HG03378 (cell line): Measurements from ENCODE around the gene LRP5.
"Not testable (repeated sequence)": the region's sequence is repeated elsewhere in the genome, so short reads cannot be mapped to it uniquely, and the experiment has no call there.

Experiments used
- ATAC-seq: cut with Tn5 transposase; IDR thresholded peaks from one replicate; pipeline ENCODE4 v1.9.1; 2021; ENCODE audit warnings: mild to moderate bottlenecking, moderate library complexity; ENCODE audit not compliant: unreplicated experiment

LRP5 gene

DNA sequence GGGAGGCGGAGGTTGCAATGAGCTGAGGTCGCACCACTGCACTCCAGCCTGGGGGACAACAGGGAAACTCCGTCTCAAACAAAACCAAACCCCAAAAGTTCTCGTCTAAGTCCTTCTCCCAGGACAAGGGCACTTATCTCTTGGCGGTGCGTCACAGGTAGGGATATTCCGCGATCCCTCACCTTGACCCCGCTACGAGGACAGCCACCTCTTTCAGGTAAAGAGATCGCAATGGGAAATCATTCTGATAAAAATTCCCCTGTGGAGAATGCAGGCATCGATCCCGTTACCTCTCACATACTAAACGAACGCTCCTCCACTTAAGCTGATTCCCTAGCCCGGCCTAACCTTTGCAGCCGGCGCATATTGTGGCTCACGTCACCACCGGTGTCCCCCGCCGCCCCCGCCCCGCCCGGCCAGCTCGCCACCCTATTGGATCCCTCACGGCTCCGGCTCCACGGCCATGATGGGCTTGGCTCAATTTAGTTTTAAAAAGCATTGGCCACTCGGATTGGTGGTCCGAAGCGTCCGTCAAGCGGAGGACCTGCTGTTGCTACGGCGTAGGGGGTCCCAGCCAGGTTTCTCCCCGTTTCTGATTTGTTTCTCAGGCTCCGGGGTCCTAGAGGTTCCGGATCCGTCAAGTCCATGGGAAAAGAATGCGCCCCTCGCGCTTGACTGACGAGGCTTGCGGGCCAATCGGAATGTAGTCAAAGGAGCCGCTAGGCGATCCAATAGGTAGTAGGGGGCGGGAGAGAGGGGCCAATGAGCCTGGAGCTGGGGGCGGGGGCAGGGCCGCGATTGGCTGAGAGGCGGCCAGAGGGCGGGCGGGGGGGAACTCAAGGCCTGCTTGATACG is 147.7 kb downstream of the LRP5 start:
- ATAC-seq = peak; percentile 76

DNA sequence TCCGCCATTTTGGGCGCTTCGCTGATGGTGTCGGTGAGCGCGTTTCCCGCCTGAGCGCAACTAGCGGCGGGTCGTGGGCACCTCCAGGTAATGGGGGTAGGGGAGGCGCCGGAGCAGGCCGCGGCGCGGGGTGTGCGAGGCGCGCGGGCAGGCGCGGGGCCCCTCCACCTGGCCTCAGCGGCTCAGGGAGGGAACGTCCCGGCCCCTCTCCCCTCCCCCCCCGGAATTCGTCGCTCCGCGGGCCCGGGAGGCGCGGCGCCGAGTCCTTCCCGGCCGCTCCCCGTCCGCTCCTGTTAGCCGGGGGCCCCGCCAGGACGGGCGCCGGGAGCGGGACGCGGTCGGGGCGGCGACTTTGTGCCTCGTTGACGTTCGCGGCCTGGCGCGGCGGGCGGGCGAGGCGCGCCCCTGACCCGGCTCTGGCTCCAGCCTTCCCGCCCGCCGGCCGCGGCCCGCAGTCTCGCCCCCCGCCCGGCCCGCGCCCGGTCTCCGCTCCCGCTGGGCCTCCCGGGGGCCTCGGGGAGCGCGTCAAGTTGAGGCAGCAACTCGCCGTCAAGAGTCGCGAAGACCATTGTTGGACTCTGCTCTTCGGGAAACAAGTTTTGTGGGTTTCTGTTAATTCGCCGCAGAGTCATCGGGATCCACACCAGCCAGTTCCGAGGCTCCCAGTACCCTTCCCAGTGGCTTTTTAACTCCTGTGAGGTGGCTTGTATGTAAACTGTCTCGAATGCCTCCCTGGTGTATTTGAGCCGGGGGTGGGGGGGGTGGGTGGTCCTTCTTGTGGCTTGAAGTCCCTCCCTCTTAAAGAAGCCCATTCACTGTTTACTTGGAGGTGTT is 148.6 kb downstream of the LRP5 start, which contains the start of gene PPP6R3:
Gene PPP6R3 (plus strand): TSS at position 12 of the 834 bp plus-strand sequence. CDS start 76,913 bp downstream, outside the sequence.
- peak; percentile 19 for ATAC-seq

DNA sequence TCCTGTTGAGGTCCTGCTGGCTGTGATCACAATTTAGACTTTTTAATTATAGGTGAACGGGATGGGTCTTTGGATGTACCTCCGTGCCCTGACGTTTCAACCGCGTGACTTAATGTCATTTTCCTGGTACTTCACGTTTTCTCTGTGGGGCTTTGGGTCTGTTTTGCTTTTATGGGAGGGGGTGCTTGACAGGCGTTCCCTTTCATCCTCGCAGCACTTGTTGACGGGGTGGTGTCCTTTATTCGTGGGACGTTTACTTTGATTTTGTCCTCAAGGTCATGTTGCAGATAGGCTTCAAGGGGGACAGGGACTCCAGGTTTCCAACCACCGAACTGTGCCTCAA is 149.2 kb downstream of the LRP5 start:
- ATAC-seq = no peak

DNA sequence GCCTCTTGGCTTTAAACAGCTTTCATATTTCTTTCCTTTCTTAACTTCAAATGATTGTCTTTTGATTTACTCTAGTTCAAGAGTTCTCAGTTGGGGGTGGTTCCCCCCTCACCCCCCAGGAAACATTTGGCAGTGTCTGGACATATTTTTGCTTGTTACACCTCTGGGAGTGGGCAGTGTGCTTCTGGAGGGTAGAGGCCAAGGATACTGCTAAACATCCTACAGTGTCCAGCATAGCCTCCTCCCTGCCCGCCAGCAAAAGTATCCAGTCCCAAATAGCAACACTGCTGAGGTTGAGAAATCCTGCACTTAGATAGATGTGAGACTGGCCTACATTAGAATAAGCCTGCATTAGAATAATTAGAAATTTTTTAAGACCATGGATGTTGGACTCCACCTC is 151.3 kb downstream of the LRP5 start:
- no peak for ATAC-seq

DNA sequence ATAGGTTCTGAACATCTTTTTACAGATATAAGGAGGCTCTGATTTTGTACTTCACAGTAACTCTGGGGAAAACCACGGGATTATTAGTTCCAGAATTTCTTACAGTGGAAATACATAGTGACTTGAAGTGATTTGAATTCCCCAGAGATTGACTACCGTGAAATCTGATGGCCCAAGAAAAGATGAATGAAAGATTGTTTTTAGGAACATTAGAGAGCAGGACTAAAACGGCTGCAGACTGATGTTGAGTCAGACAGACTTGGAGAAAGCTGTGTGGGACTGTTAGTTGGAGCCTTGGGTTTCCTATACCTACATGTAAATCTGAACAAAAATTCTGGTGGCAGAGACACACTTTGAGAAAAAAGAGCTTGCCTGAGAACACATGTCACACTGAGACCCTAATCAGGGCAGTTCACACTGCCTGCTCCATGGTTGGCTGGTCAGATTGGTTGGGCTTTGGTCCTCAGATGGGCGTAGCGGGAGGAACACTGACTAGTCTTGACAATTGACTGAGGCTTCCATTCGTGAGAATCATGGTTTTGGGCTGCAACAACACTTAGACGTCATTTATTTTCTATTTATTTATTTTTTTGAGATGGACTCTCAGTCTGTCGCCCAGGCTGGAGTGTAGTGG is 154.9 kb downstream of the LRP5 start:
- ATAC-seq = no peak

DNA sequence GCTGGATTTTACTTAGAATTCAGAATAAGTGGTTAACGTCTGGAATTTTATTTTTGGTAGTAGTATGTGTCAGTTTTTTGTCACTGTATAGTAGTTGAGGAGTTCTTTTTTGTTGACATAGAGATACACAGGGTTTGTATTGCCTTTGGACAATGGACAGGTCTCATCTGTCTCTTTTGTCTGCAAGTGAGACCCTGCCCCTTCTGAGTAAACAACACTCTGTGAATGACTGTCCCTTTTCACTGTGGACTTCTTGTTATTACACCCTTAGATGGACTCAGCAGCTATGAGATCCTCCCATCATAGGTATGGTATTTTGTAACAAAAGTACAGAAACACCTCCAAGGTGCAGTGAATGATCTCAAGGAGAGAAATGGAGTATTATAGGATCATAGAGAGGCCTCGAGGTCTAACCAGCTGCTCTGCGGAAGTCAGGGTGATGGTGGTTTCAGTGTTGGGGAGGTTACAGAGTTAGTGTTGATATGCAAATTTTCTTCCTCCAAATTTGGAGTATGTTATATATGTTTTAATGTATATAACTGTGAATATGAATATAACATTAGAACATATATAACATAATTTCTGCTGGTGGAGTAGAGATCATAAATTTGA is 155.9 kb downstream of the LRP5 start:
- no peak for ATAC-seq

DNA sequence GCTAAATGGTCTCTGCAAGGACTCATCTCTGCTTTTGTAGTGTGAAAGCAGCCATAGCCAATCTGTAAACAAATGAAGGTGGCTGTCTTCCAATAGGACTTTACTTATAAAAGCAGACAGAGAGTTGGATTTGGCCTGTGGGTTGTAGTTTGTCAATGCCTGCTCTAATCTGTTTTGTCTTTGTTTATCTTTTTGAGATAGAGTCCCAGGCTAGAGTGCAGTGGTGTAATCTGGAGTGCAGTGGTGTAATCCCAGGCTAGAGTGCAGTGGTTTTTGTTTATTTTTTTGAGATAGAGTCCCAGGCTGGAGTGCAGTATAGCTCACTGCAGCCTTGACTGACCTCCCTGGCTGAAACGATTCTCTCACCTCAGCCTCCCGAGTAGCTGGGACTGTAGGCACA is 156.7 kb downstream of the LRP5 start:
- no peak for ATAC-seq

DNA sequence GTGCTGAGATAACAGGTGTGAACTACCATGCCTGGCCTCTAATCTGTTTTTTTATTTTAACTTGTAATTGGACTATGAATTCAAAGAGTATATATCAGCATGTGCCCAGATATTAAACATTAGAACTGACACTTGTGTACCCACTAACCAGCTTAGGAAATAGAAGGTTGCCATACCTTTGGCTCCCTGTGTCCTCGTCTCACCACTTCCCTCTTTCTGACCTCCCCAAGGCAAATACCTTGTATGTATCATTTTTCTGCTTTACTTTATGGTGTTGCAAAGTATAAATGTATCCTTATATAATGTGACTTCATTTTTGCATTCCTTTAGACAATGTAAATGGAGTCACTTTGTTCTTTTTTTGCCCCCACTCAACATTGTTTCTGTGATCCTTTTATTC is 157.3 kb downstream of the LRP5 start:
- ATAC-seq = no peak

DNA sequence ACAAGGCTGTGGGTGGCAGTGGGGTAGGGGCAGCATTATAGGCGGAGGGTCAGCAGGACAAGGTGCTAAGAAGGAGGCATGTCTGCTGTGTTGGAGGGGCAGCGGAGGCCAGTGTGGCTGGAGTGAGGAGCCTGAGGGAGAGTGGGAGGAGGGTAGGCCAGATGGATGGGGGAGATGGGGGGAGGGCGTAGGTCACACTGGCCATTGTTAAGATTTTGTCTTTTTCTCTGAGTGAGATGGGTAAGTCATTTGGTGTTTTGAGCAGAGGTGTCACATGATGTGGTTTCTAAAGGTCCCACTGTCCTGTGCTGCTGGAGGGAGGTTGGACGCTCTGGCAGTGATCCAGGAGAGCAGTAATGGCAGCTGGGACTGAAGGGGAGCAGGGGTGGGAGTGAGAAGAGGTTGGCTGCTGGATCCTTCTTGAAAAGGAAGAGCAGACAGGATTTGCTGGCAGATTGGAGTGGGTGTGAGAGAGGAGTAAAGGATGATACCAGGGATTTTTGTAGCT is 158.0 kb downstream of the LRP5 start:
- ATAC-seq = no peak

DNA sequence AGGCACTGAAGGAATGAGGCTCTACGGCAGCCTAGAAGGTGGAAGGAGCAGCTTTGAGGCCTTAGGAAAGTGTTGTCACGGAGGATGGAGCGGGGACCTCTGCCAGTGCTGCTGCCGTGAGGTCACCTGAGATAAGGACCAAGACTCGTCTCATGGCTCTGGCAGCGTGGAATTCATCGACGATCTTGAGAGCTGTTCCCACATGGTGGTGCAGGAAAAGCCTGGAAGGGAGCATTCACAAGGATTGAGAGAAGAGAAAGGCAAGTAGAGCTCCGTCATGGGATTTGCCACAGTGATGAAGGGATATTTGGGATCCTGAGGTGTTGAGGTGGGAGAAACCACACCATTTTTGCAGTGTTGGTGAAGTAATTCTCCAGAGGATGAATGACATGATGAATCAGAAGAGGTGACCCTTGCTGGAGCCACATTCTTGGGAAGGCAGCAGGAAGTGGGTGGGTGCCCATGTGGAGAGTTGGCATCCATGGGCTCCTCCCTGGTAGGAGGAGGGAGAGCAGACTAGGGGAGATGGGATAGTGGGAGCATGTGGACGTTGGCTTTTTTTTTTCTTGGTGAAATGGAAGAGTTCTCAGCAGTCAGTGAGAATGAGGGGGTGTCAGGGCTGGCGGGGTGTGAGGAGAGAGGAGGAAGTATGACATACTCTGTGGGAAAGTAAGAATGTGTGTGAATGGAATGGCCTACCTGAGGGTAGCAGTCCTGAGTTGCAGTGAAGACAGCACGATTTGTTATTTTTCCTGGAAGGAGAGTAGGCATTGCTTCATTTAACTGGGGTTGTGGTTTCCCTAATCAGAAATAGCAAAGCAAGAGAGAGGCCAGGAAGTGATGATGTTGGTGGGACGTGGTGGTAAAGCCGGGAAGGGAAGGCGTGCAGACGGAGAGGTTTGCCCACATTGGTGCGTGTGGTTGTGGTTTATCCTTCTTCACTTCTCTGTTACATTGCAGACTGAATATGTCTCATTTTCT is 159.3 kb downstream of the LRP5 start:
- no peak for ATAC-seq

DNA sequence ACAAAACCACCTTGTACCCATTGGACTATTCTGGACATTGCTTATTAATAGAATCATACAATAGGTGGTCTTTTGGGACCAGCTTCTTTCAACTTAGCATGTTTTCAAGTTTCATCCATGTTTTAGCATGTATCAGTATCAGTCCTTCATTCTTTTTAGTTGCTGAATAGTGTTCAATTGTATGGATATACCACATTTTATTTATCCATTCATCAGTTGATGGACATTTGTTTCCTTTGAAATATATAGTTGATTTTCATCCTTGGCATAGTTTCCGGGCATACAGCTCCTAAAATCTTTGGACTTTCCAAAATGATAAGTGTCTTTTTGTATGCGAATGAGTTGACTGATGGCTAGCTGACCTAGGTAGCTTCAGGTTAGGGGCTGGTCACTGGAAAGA is 160.4 kb downstream of the LRP5 start:
- ATAC-seq = no peak

DNA sequence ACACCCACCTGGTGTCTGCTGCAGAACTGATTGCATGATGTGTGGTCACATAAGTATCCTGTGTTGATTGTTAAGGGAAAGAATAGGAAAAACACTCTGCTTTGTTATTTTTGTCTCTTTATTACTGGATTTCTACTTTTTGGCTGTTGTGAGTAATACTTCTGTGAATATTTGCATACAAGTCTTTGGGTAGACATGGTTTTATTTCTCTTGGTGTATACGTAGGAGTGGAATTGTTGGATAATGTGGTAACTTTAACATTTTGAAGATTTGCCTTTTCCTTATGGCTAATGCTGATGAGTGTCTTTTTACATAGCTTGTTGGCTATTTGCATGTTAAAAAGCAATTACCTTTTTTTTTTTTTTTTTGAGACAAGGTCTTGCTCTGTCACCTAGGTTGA is 161.3 kb downstream of the LRP5 start:
- ATAC-seq = no peak

DNA sequence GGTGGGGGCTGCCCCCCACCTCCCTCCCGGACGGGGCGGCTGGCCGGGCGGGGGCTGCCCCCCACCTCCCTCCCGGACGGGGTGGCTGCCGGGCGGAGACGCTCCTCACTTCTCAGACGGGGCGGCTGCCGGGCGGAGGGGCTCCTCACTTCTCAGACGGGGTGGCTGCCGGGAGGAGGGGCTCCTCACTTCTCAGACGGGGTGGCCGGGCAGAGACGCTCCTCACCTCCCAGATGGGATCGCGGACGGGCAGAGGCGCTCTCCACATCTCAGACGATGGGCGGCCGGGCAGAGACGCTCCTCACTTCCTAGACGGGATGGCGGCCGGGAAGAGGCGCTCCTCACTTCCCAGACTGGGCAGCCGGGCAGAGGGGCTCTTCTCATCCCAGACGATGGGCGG is 163.2 kb downstream of the LRP5 start:
- not testable (repeated sequence) for ATAC-seq

DNA sequence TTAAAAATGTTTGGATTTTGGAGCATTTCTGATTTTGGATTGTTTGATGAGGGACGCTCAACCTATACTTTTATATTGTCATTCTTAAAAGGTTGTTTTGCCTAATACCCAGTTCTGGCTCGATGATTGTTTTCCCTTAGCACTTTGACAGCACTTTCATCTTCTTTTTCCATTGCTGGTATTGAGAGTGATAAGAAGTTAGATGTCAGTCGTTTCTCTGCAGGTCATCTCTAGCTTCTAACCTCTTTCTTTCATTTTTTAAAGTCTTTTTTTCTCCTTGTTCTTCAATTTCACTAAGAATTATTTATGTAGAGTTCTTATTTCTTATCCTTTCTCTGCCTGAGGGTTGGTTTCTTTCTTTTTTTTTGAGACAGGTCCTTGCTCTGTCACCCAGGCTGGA is 167.0 kb downstream of the LRP5 start:
- no peak for ATAC-seq

DNA sequence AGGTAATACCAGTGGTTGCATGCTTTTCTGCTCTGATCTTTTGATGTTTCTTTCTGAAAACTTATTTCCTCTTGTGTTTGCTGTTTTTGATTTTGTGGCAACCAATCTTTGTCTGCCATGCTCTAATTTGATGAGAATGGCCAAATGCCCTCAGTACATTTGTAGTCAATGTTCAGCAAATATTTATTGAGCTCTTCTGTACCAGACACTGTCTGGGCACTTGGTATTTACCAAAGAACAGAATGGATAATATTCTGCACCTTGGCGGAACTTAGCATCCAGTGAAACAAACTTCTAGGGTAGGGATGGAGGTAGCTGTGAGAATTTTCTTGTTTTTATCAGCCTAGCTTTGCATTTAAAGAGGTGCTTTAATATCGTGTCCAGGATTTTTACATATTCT is 167.8 kb downstream of the LRP5 start:
- ATAC-seq = no peak

DNA sequence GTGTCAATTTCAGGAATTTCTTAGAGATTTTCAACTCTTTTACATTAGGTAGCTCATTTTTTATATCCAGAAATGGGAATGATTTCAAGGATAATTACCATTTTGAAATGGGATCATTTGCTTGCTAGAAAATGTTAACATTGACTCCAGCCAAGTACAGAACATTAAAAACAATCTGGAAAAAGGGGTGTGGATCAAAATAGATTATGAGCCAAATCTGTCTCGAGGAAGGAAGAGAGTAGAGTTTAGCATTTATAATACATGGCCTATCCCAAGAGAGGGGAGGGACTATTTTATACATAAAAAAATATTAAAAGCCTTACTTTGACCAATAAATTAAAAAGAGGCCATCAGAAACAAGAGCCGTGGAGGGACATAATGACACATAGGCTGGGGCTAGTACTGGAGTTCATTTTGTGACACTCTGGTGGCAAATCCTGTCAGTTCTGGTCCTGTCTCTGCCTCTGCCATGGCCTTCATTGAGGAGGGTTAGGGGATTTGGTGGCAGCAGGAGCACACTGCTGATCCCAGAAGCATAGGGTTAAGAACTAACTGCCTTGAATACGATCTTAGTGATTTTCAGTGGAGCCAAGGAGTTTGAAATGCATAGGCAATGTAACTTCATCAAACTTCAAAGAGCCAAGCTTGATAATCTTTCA is 168.6 kb downstream of the LRP5 start:
- ATAC-seq = no peak

DNA sequence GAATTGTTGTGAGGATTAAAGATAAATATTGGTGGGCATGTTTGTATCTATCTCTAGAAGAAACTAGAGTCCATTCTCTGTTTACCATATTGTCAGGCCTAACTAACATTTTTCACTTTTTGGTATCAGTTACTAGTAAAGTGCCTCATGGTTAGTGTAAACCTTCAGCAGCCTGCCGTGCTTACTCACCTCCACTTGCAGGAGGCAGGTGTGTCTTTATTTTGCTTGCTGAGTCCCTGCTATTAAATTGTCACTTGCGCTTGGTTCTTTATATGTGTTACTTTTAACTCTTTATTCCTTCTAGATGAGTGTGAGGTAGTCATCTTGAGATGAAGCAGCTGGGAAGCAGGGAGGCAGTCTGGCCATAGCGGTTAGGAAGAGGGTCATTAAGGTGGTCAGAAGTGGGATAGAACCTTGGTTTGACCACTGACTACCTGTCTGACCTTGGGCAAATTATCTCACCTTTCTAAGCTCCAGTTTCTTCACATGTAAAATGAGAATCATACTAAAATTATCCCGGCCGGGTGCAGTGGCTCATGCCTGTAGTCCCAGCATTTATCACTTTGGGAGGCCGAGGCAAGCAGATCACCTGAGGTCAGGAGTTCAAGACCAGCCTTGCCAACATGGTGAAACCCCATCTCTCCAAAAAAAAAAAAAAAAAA is 169.3 kb downstream of the LRP5 start:
- ATAC-seq = no peak

DNA sequence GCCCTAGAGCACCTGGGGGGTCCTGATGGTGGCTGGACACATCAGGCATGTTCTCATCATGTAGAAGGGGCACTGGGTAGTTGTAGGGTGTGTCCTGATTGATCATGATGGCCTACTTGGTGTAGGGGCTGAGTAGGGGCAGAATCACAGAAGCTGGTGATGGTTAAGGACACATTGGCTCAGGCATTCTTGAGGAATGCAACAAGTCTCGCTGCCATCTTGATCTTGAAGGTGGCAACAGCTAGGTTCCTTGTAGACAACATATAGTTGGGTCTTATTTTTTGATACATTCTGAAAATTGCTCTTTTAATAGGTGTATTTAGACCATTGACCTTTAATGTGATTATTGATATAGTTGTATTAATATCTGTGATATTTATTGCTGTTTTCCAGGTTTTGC is 176.2 kb downstream of the LRP5 start:
- no peak for ATAC-seq

DNA sequence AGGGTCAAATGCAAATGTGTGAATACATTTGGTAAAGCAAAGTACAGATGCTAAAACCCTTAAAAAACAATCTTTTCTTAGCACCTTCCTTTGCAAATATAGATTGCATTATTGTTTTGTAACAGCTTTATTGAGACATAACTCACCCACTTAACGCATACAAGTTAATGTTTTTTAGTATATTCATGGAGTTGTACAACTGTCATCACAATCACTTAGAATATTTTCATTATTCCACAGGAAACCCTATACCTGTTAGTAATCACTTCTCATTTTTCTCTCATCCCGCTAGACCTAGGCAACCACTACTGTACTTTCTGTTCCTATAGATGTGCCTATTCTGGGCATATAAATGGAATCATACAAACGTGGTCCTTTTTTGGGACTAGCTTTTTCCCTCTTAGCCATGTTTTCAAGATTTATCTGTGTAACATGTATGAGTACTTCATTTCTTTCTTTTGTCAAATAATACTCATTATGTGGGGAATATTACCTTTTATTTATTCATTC is 182.9 kb downstream of the LRP5 start:
- ATAC-seq = no peak
